HG02938 (cell line): ENCODE data around the gene SEPTIN6.
"Not testable (repeated sequence)": the region's sequence is repeated elsewhere in the genome, so short reads cannot be mapped to it uniquely, and the experiment has no call there.

Experiments
- ATAC-seq: cut with Tn5 transposase; IDR thresholded peaks from one replicate; pipeline ENCODE4 v1.9.1; 2021; ENCODE audit warnings: mild to moderate bottlenecking, moderate library complexity; ENCODE audit not compliant: unreplicated experiment

Gene SEPTIN6

GRCh38 chrX:119692191-119693039, 553 bp downstream of the SEPTIN6 start:
- no peak for ATAC-seq

- no peak for ATAC-seq
These were observed 1.8 kb downstream of the SEPTIN6 start for GRCh38 chrX:119690921-119691716.

- ATAC-seq: no peak
These were observed 4.1 kb downstream of the SEPTIN6 start for GRCh38 chrX:119688911-119689321.

GRCh38 chrX:119687661-119688413, 5.1 kb downstream of the SEPTIN6 start:
- ATAC-seq: no peak

GRCh38 chrX:119686087-119686691, 6.8 kb downstream of the SEPTIN6 start:
- ATAC-seq: peak; percentile 32

- peak; percentile 37 for ATAC-seq
These were observed 7.5 kb downstream of the SEPTIN6 start for GRCh38 chrX:119685225-119686066.

- no peak for ATAC-seq
These were observed 8.1 kb downstream of the SEPTIN6 start for GRCh38 chrX:119684916-119685224.

GRCh38 chrX:119684312-119684711, 8.7 kb downstream of the SEPTIN6 start:
- not testable (repeated sequence) for ATAC-seq

- ATAC-seq: peak; percentile 28
These were observed 10.7 kb downstream of the SEPTIN6 start for GRCh38 chrX:119682019-119682989.

- no peak for ATAC-seq
These were observed 15.3 kb downstream of the SEPTIN6 start for GRCh38 chrX:119677654-119677981.

- no peak for ATAC-seq
These were observed 15.9 kb downstream of the SEPTIN6 start for GRCh38 chrX:119676949-119677653.

GRCh38 chrX:119673336-119673735, 19.6 kb downstream of the SEPTIN6 start:
- ATAC-seq: no peak

- no peak for ATAC-seq
These were observed 20.5 kb downstream of the SEPTIN6 start for GRCh38 chrX:119672426-119672825.

- no peak for ATAC-seq
These were observed 23.4 kb downstream of the SEPTIN6 start for GRCh38 chrX:119669424-119670037.

- no peak for ATAC-seq
These were observed 25.7 kb downstream of the SEPTIN6 start for GRCh38 chrX:119667111-119667878.

GRCh38 chrX:119664877-119665276, 28.1 kb downstream of the SEPTIN6 start:
- not testable (repeated sequence) for ATAC-seq

- no peak for ATAC-seq
These were observed 31.5 kb downstream of the SEPTIN6 start for GRCh38 chrX:119661486-119661885.
